HCT116 (cell line): Measurements from ENCODE around the gene ACTN2.

Experiments
- EZH2 ChIP-seq: fragments of 200-600 bp; sonication (generic); IDR thresholded peaks from 2 replicates; pipeline ENCODE4 v1.6.1; 2017; ENCODE audit warnings: antibody characterized with exemption, mixed run types
- POLR2A ChIP-seq: IDR thresholded peaks from 2 replicates; pipeline ENCODE4 v1.7.0; 2011; ENCODE audit warnings: borderline replicate concordance; ENCODE audit not compliant: insufficient read depth, insufficient read length; ENCODE audit errors: extremely low read depth
- POLR2AphosphoS5 ChIP-seq: IDR thresholded peaks from 2 replicates; pipeline ENCODE4 v1.6.1; 2011; ENCODE audit warnings: mild to moderate bottlenecking, low read depth, low read length, moderate library complexity
- YY1 ChIP-seq: IDR thresholded peaks from 2 replicates; pipeline ENCODE4 v1.6.1; 2011; ENCODE audit warnings: low read length, low read depth, moderate library complexity, mild to moderate bottlenecking; ENCODE audit not compliant: insufficient replicate concordance; ENCODE audit errors: extremely low read depth
- ZBTB33 ChIP-seq: IDR thresholded peaks from 2 replicates; pipeline ENCODE4 v1.6.1; 2011; ENCODE audit warnings: mild to moderate bottlenecking, low read length, moderate library complexity; ENCODE audit not compliant: insufficient replicate concordance; ENCODE audit errors: extremely low read depth
- TF ChIP-seq, protein P1 (sequence below), 3 experiments: fragments of 200-600 bp in 1 of 3; sonication (generic) in 1 of 3; IDR thresholded peaks in 2 of 3; conservative IDR thresholded peaks in 1 of 3; 2 replicates each; pipeline ENCODE4 v1.5.1; 2012 to 2017; ENCODE audit warnings: low read depth in 2 of 3, low read length in 2 of 3, antibody characterized with exemption in 1 of 3, borderline replicate concordance in 1 of 3, control low read depth in 1 of 3, mild to moderate bottlenecking in 1 of 3, mixed read lengths in 1 of 3, mixed run types in 1 of 3, moderate library complexity in 1 of 3; ENCODE audit not compliant: insufficient read depth in 1 of 3

GRCh38 chr1:236688705-236689104, 2.4 kb downstream of the ACTN2 start:
- TF ChIP-seq ZBTB33 (no peak), POLR2AphosphoS5 (no peak), YY1 (no peak), EZH2 (no peak), POLR2A (no peak)
- TF ChIP-seq, protein P1, sequence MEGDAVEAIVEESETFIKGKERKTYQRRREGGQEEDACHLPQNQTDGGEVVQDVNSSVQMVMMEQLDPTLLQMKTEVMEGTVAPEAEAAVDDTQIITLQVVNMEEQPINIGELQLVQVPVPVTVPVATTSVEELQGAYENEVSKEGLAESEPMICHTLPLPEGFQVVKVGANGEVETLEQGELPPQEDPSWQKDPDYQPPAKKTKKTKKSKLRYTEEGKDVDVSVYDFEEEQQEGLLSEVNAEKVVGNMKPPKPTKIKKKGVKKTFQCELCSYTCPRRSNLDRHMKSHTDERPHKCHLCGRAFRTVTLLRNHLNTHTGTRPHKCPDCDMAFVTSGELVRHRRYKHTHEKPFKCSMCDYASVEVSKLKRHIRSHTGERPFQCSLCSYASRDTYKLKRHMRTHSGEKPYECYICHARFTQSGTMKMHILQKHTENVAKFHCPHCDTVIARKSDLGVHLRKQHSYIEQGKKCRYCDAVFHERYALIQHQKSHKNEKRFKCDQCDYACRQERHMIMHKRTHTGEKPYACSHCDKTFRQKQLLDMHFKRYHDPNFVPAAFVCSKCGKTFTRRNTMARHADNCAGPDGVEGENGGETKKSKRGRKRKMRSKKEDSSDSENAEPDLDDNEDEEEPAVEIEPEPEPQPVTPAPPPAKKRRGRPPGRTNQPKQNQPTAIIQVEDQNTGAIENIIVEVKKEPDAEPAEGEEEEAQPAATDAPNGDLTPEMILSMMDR (IDR thresholded peaks at IDR 0.05 in 2 of 3, conservative IDR thresholded peaks at IDR 0.05 in 1 of 3; ENCODE audit: borderline replicate concordance in 1 of 3, insufficient read depth in 1 of 3, low read depth in 2 of 3, low read length in 2 of 3), result no peak
